Lung (tissue), 12 donors: ENCODE data around the gene MAP3K4. TPM values are rescaled to one million over a fixed set of nuclear protein-coding genes. Genes with fewer than 3 reads are reported as not detected.

Experiments used
- ATAC-seq: fragments of 200-7000 bp; cut with Tn5 transposase; one replicate; pipeline ENCODE4 v1.9.1; 2020; ENCODE audit warnings: moderate number of reproducible peaks; ENCODE audit not compliant: insufficient read depth, low FRiP score
- DNase-seq, 3 donors: peaks; one replicate each; pipeline ENCODE4 v3.0.0-alpha.2; 2013 to 2017
- H3K27ac ChIP-seq, 2 donors: one replicate each; pipeline ENCODE4 v1.5.1; 2013; ENCODE audit warnings: mild to moderate bottlenecking in 2 of 2, moderate library complexity in 2 of 2, control low read depth in 1 of 2, inconsistent platforms in 1 of 2, low read depth in 1 of 2, low read length in 1 of 2
- H3K27me3 ChIP-seq, 3 donors: one replicate each; pipeline ENCODE4 v1.5.1; 2013; ENCODE audit warnings: low read length in 2 of 3; ENCODE audit not compliant: control insufficient read depth in 3 of 3, insufficient read depth in 3 of 3
- H3K36me3 ChIP-seq, 4 donors: one replicate each; pipeline ENCODE4 v1.5.1; 2013; ENCODE audit warnings: low read length in 4 of 4, mild to moderate bottlenecking in 1 of 4, moderate library complexity in 1 of 4; ENCODE audit not compliant: control insufficient read depth in 4 of 4, insufficient read depth in 4 of 4
- H3K4me1 ChIP-seq, 5 donors: one replicate each; pipeline ENCODE4 v1.5.1; 2013; ENCODE audit warnings: low read length in 5 of 5, mild to moderate bottlenecking in 2 of 5, moderate library complexity in 1 of 5; ENCODE audit not compliant: control insufficient read depth in 5 of 5, insufficient read depth in 5 of 5
- H3K4me3 ChIP-seq: one replicate; pipeline ENCODE4 v1.5.1; 2013; ENCODE audit warnings: mild to moderate bottlenecking, control low read depth, moderate library complexity
- H3K9ac ChIP-seq, 2 donors: one replicate each; pipeline ENCODE4 v1.5.1; 2013; ENCODE audit warnings: low read length in 2 of 2, control low read depth in 1 of 2; ENCODE audit not compliant: insufficient read depth in 1 of 2
- H3K9me3 ChIP-seq, 4 donors: one replicate each; pipeline ENCODE4 v1.5.1; 2013; ENCODE audit warnings: low read length in 3 of 4, mild to moderate bottlenecking in 1 of 4, moderate library complexity in 1 of 4; ENCODE audit not compliant: control insufficient read depth in 4 of 4, insufficient read depth in 3 of 4
- WGBS, 2 donors: extraction: QIAGEN DNeasy Blood & Tissue Kit; methylation state at CpG; one replicate each; pipeline ENCODE4 v1.1.7; 2013; 5-methylcytosine and 5-hydroxymethylcytosine counted together
- polyA plus RNA-seq, 2 donors: library from polyadenylated mRNA; stranded (reverse); fragments of 200-250 nt; gene quantifications; one replicate each; pipeline ENCODE4 v1.2.1, GENCODE V29; 2013
- total RNA-seq, 2 donors: library from RNA; depleted of rRNA in 1 of 2; stranded (reverse); fragments of >200 nt in 1 of 2; gene quantifications; one replicate each; pipeline ENCODE4 v1.2.1, GENCODE V29; 2014 to 2021
- TF ChIP-seq, protein P1 (sequence below): IDR thresholded peaks from 2 replicates; pipeline ENCODE4 v1.5.1; 2012; ENCODE audit warnings: mild to moderate bottlenecking; ENCODE audit errors: control extremely low read depth, extremely low read depth
- donor health status: control.
- donor health status: control.
- donor health status: Bipolar disorder and iron deficiency.
- donor health status: healthy.
- donor health status: DM: yes; HTN: yes; CAD: no.

The MAP3K4 gene
- total and polyA plus RNA-seq, 4 donors = 8.6 to 56.8 (median 29.9) TPM

DNA sequence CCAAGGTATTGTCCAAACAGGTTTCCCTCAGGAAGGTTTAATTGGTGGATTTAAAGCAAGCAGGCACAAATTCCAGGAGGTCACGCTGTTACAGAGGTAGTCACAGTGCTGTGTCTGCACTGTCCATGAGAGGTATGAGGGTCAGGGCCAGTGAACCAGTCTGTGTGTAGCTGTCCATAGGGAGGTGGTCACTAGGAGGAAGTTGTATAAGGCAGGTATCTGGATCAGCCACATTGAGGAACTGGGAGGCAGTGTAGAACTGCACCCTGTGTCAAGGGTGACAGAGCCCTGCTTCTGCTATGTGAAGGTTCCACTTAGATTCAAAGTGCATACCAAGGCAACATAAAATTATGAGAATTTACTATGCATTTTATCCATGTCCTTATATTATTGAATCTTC lies 73.3 kb downstream of the MAP3K4 start:
- H3K9me3 ChIP-seq = no peaks in the 10 kb centered on the region
- H3K36me3 ChIP-seq = peaks cover 0 to 3% (median 1%) of the 10 kb centered on the region in 4 donors
- TF ChIP-seq, protein P1, sequence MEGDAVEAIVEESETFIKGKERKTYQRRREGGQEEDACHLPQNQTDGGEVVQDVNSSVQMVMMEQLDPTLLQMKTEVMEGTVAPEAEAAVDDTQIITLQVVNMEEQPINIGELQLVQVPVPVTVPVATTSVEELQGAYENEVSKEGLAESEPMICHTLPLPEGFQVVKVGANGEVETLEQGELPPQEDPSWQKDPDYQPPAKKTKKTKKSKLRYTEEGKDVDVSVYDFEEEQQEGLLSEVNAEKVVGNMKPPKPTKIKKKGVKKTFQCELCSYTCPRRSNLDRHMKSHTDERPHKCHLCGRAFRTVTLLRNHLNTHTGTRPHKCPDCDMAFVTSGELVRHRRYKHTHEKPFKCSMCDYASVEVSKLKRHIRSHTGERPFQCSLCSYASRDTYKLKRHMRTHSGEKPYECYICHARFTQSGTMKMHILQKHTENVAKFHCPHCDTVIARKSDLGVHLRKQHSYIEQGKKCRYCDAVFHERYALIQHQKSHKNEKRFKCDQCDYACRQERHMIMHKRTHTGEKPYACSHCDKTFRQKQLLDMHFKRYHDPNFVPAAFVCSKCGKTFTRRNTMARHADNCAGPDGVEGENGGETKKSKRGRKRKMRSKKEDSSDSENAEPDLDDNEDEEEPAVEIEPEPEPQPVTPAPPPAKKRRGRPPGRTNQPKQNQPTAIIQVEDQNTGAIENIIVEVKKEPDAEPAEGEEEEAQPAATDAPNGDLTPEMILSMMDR = no peak
- ATAC-seq = no peak
- WGBS, 2 donors = 96 to 100% methylated on average over 1 of the region's 1 CpG
- no peak overlapping the region for H3K9ac ChIP-seq
- no peak overlapping the region for H3K4me3 ChIP-seq
- H3K27me3 ChIP-seq = no peaks in the 10 kb centered on the region
- DNase-seq = no peak
- no peak overlapping the region for H3K27ac ChIP-seq
- peaks cover 0 to 5% (median 0%) of the 10 kb centered on the region in 5 donors for H3K4me1 ChIP-seq

DNA sequence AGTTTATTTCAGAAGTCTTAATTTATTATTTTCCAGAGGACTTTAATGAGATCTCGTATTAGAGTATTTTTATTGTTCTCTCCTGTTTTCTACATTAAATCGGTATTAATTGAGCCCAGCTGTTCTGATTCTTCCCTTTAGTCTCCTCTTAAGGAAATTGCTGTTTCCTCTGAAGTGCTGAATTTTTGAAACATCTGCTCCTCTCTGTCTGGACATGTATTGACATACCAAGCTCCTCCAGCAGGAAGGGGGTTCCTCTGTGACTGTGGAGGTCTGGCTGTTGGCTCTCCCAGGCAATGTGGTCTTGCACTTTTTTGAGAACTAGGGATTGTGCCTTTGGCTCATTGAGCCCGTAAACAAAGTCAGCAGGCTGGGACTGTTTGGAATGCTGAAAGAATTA lies 74.9 kb downstream of the MAP3K4 start:
- Histone ChIP-seq H3K9me3 (no peaks in the 10 kb centered on the region), H3K9ac (no peak overlapping the region), H3K36me3 (peaks cover 0 to 8% (median 1%) of the 10 kb centered on the region in 4 donors), H3K27ac (no peak overlapping the region), H3K4me1 (peaks cover 0 to 5% (median 0%) of the 10 kb centered on the region in 5 donors), H3K27me3 (no peaks in the 10 kb centered on the region), H3K4me3 (no peak overlapping the region)
- 82 to 91% methylated on average over 3 of the region's 3 CpGs for WGBS, 2 donors
- DNase-seq = peak in 1 of 3 donors; percentile 29
- no peak for ATAC-seq
- TF ChIP-seq, protein P1 = no peak

DNA sequence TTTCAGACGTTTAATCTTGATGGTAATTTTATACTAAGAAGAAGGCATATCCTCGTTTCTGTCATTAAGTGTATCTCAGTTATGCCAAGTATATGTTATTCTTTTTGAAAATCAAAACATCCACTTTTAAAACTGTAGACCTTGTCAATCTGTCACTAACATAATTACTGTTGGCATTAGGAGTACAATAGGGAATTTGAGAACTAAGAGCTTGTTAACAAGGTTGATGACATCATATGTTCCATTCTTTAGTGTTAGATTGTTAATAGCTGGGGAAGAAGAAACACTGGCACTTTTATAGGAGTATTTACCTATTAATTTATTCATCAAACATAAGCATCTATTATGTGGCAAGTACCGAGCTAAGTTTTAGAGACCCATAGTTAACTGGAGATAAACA lies 76.2 kb downstream of the MAP3K4 start:
- DNase-seq (no peak), ATAC-seq (no peak)
- TF ChIP-seq, protein P1 = no peak

DNA sequence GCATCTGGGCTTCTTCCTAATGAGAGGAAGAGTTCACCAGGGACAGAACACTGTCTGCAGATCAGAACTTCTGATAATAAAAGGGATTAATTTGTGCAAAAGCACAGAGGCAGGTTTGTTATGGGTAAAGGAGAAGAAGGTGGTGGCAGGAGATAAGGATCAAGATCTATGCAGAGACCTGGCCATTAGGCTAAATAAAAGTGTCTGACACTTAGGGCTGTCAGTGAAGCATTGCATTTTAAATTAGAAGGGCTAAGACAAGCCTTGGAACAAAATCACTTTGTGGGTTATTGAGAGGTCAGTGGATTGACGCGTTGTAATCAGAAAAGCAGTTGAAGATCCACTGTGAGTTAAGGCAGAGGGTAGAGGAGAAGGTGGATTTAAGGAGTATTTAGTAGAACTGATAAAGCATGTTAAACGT lies 76.8 kb downstream of the MAP3K4 start:
- no peak overlapping the region for H3K27ac ChIP-seq
- no peaks in the 10 kb centered on the region for H3K9me3 ChIP-seq
- H3K9ac ChIP-seq = no peak overlapping the region
- no peaks in the 10 kb centered on the region for H3K27me3 ChIP-seq
- H3K36me3 ChIP-seq = peaks cover 0 to 8% (median 2%) of the 10 kb centered on the region in 4 donors
- 92 to 93% methylated on average over 3 of the region's 3 CpGs for WGBS, 2 donors
- TF ChIP-seq, protein P1 = no peak
- H3K4me3 ChIP-seq = no peak overlapping the region
- H3K4me1 ChIP-seq = peaks cover 0 to 5% (median 0%) of the 10 kb centered on the region in 5 donors
- no peak for DNase-seq
- no peak for ATAC-seq

More for the DNA sequence above, 76.2 kb downstream of the MAP3K4 start:
- no peaks in the 10 kb centered on the region for H3K9me3 ChIP-seq
- no peaks in the 10 kb centered on the region for H3K27me3 ChIP-seq
- no peak overlapping the region for H3K4me3 ChIP-seq
- peaks cover 0 to 8% (median 2%) of the 10 kb centered on the region in 4 donors for H3K36me3 ChIP-seq
- 79% methylated on average over 3 of the region's 3 CpGs for WGBS, 2 donors
- H3K9ac ChIP-seq = no peak overlapping the region
- peaks cover 0 to 5% (median 0%) of the 10 kb centered on the region in 5 donors for H3K4me1 ChIP-seq
- H3K27ac ChIP-seq = no peak overlapping the region
